IMR-90 (cell line): Measurements from ENCODE around the gene RAB11FIP3. TPM values are rescaled to one million over a fixed set of nuclear protein-coding genes. Genes with fewer than 3 reads are reported as not detected.
A peak's percentile ranks its signal among the peaks of the same experiment; 100 is the strongest.

Experiments
- ATAC-seq: fragments of 200-7000 bp; cut with Tn5 transposase; 2 replicates; pipeline ENCODE4 v1.9.1; 2020; ENCODE audit warnings: low read depth, mild to moderate bottlenecking, moderate library complexity
- BruUV-seq: library from RNA; stranded (reverse); fragments of 400-500 nt; replicated peaks from 2 replicates; lab custom pipeline; 2021; lab: Mats Ljungman, UMichigan
- CTCF ChIA-PET: fragments of 300-600 bp; formaldehyde crosslinking; extraction: SDS; loops from one replicate; lab custom pipeline; 2021; ENCODE audit warnings: antibody characterized with exemption; lab: Yijun Ruan, JAX
- POLR2A ChIA-PET: fragments of 300-600 bp; sonication (Branson Sonifier 250); formaldehyde crosslinking; loops from one replicate; lab custom pipeline; 2022; ENCODE audit warnings: antibody characterized with exemption; ENCODE audit not compliant: unreplicated experiment; lab: Charles Lee
- DNase-seq: peaks from one replicate; pipeline ENCODE4 v3.0.0; 2013
- H2AFZ ChIP-seq: replicated peaks from 2 replicates; pipeline ENCODE3; 2013; ENCODE audit warnings: low read length, mild to moderate bottlenecking; ENCODE audit not compliant: poor library complexity
- H2AK5ac ChIP-seq: 2 replicates; pipeline ENCODE4 v1.6.1; 2013; ENCODE audit warnings: low read depth, low read length, inconsistent platforms
- H2AK9ac ChIP-seq: replicated peaks from 2 replicates; pipeline ENCODE3; 2013; ENCODE audit warnings: mild to moderate bottlenecking, low read depth, low read length, moderate library complexity; ENCODE audit not compliant: poor library complexity
- H2BK120ac ChIP-seq: 2 replicates; pipeline ENCODE4 v1.6.1; 2013; ENCODE audit warnings: low read depth, low read length, inconsistent platforms
- H2BK15ac ChIP-seq: 3 replicates; pipeline ENCODE4 v1.6.1; 2013; ENCODE audit warnings: low read depth, low read length, inconsistent platforms
- H2BK20ac ChIP-seq: 2 replicates; pipeline ENCODE4 v1.6.1; 2013; ENCODE audit warnings: low read depth, mild to moderate bottlenecking, inconsistent platforms, low read length, moderate library complexity
- H2BK5ac ChIP-seq: 2 replicates; pipeline ENCODE4 v1.6.1; 2013; ENCODE audit warnings: mild to moderate bottlenecking, low read depth, low read length, inconsistent platforms; ENCODE audit not compliant: poor library complexity, severe bottlenecking
- H3K14ac ChIP-seq: replicated peaks from 2 replicates; pipeline ENCODE4 v1.6.1; 2013; ENCODE audit warnings: low read depth, low read length, inconsistent platforms
- H3K18ac ChIP-seq: 2 replicates; pipeline ENCODE4 v1.6.1; 2013; ENCODE audit warnings: low read depth, low read length, control low read depth
- H3K23ac ChIP-seq: 2 replicates; pipeline ENCODE4 v1.6.1; 2013; ENCODE audit warnings: low read depth, low read length, inconsistent platforms
- H3K27ac ChIP-seq: 2 replicates; pipeline ENCODE4 v1.5.1; 2013; ENCODE audit warnings: mild to moderate bottlenecking, control low read depth, low read length; ENCODE audit not compliant: insufficient read depth
- H3K27me3 ChIP-seq: 2 replicates; pipeline ENCODE4 v1.6.1; 2013; ENCODE audit warnings: low read length; ENCODE audit not compliant: control insufficient read depth, insufficient read depth
- H3K36me3 ChIP-seq: 2 replicates; pipeline ENCODE4 v1.6.1; 2013; ENCODE audit warnings: low read length, mixed read lengths; ENCODE audit not compliant: control insufficient read depth, insufficient read depth
- H3K4ac ChIP-seq: 2 replicates; pipeline ENCODE4 v1.6.1; 2013; ENCODE audit warnings: low read depth, low read length, inconsistent platforms
- H3K4me1 ChIP-seq: 2 replicates; pipeline ENCODE4 v1.6.1; 2013; ENCODE audit warnings: low read length, mixed read lengths; ENCODE audit not compliant: control insufficient read depth, insufficient read depth
- H3K4me2 ChIP-seq: 2 replicates; pipeline ENCODE4 v1.6.1; 2013; ENCODE audit warnings: low read depth, mild to moderate bottlenecking, control low read depth, low read length, moderate library complexity
- H3K4me3 ChIP-seq: 2 replicates; pipeline ENCODE4 v1.5.1; 2013; ENCODE audit warnings: low read depth, mild to moderate bottlenecking, control low read depth, low read length, moderate library complexity; ENCODE audit not compliant: insufficient read depth
- H3K56ac ChIP-seq: 2 replicates; pipeline ENCODE4 v1.6.1; 2013; ENCODE audit warnings: low read length, inconsistent platforms; ENCODE audit not compliant: insufficient read depth; ENCODE audit errors: extremely low read depth
- H3K79me1 ChIP-seq, 2 experiments: 2 replicates each; pipeline ENCODE4 v1.6.1; 2013; ENCODE audit warnings: low read length in 2 of 2, inconsistent platforms in 1 of 2, low read depth in 1 of 2
- H3K9ac ChIP-seq: 2 replicates; pipeline ENCODE4 v1.6.1; 2013; ENCODE audit warnings: low read depth, low read length, control low read depth
- H3K9me1 ChIP-seq: 2 replicates; pipeline ENCODE4 v1.6.1; 2013; ENCODE audit warnings: low read length, inconsistent platforms; ENCODE audit not compliant: insufficient read depth
- H3K9me3 ChIP-seq: 2 replicates; pipeline ENCODE4 v1.6.1; 2013; ENCODE audit warnings: low read length; ENCODE audit not compliant: control insufficient read depth, insufficient read depth
- H4K20me1 ChIP-seq: 2 replicates; pipeline ENCODE4 v1.6.1; 2013; ENCODE audit warnings: low read length, inconsistent platforms; ENCODE audit not compliant: insufficient read depth
- H4K5ac ChIP-seq: 2 replicates; pipeline ENCODE4 v1.6.1; 2013; ENCODE audit warnings: mild to moderate bottlenecking, low read depth, low read length, control low read depth
- H4K8ac ChIP-seq, 2 experiments: 2 replicates each; pipeline ENCODE4 v1.6.1; 2013; ENCODE audit warnings: low read depth in 2 of 2, low read length in 2 of 2, control low read depth in 1 of 2, inconsistent platforms in 1 of 2
- H4K91ac ChIP-seq: 2 replicates; pipeline ENCODE4 v1.6.1; 2013; ENCODE audit warnings: low read depth, low read length, inconsistent platforms; ENCODE audit not compliant: insufficient read depth
- BHLHE40 ChIP-seq: fragments of 150-350 bp; IDR thresholded peaks from 2 replicates; pipeline ENCODE4 v1.6.1; 2016; ENCODE audit warnings: mild to moderate bottlenecking, low read depth, low read length
- CEBPB ChIP-seq: IDR thresholded peaks from 2 replicates; pipeline ENCODE4 v1.6.1; 2012; ENCODE audit warnings: low read depth, low read length, improper control_type of control experiment
- FOS ChIP-seq: fragments of 150-350 bp; IDR thresholded peaks from 2 replicates; pipeline ENCODE4 v1.6.1; 2016; ENCODE audit warnings: low read depth, low read length
- MAFK ChIP-seq: IDR thresholded peaks from 2 replicates; pipeline ENCODE4 v1.6.1; 2012; ENCODE audit warnings: low read depth, low read length, improper control_type of control experiment
- MAZ ChIP-seq: IDR thresholded peaks from 2 replicates; pipeline ENCODE4 v1.6.1; 2012; ENCODE audit warnings: low read depth, mild to moderate bottlenecking, low read length, improper control_type of control experiment, moderate library complexity, borderline replicate concordance
- NFE2L2 ChIP-seq: fragments of 150-350 bp; IDR thresholded peaks from 2 replicates; pipeline ENCODE4 v1.6.1; 2016; ENCODE audit warnings: low read depth, mild to moderate bottlenecking, low read length
- POLR2A ChIP-seq: IDR thresholded peaks from 2 replicates; pipeline ENCODE4 v1.6.1; 2012; ENCODE audit warnings: mild to moderate bottlenecking, low read depth, low read length
- RCOR1 ChIP-seq: IDR thresholded peaks from 2 replicates; pipeline ENCODE4 v1.6.1; 2012; ENCODE audit warnings: mild to moderate bottlenecking, low read length, improper control_type of control experiment; ENCODE audit not compliant: insufficient replicate concordance
- SMC3 ChIP-seq: fragments of 150-350 bp; IDR thresholded peaks from 2 replicates; pipeline ENCODE4 v1.6.1; 2016; ENCODE audit warnings: low read depth, mild to moderate bottlenecking, antibody characterized with exemption, low read length, moderate library complexity
- WGBS, 2 experiments: methylation state at CpG; one replicate each; pipeline versions ENCODE4 v1.1.5 to v1.1.7; 2013; ENCODE audit warnings: missing lambda C conversion rate in 2 of 2; ENCODE audit not compliant: insufficient read length in 1 of 2; ENCODE audit errors: extremely low coverage in 2 of 2; 5-methylcytosine and 5-hydroxymethylcytosine counted together
- dilution Hi-C: fragments of 300-500 bp; cut with HindIII; formaldehyde crosslinking; loops from one replicate; pipeline ENCODE4 v1.14.3; 2018; ENCODE audit warnings: low sequenced_read_pairs; ENCODE audit not compliant: unreplicated experiment
- in situ Hi-C: fragments of 300-500 bp; cut with MboI; formaldehyde crosslinking; loops from 3 replicates; pipeline ENCODE4 v1.14.3; 2019; ENCODE audit warnings: low sequenced_read_pairs, inconsistent platforms, mixed read lengths
- intact Hi-C: fragments of 100-400 bp; cut with micrococcal nuclease; formaldehyde crosslinking; loops from 2 replicates; pipeline ENCODE4 v1.10.0; 2022
- polyA plus RNA-seq, 3 experiments: library from polyadenylated mRNA; depleted of rRNA; stranded (reverse); fragments of >200 nt; gene quantifications; 2 replicates each; pipeline ENCODE4 v1.2.3, GENCODE V29; 2012; ENCODE audit warnings: low replicate concordance in 1 of 3
- total RNA-seq: library from RNA; depleted of rRNA; stranded (reverse); fragments of >200 nt; gene quantifications from 2 replicates; pipeline ENCODE4 v1.2.3, GENCODE V29; 2012
- TF ChIP-seq, protein P1 (sequence below): fragments of 150-350 bp; IDR thresholded peaks from 2 replicates; pipeline ENCODE4 v1.6.1; 2016; ENCODE audit warnings: low read depth, mild to moderate bottlenecking, low read length, moderate library complexity, borderline replicate concordance
- TF ChIP-seq, protein P2 (sequence below): fragments of 150-350 bp; IDR thresholded peaks from 2 replicates; pipeline ENCODE4 v1.6.1; 2017; ENCODE audit warnings: mild to moderate bottlenecking, antibody characterized with exemption, low read length, low read depth

The RAB11FIP3 gene
- total and polyA plus RNA-seq, 2 of the 4 experiments (the other 2 are of a cell fraction) = 7.5 to 22.5 TPM

DNA sequence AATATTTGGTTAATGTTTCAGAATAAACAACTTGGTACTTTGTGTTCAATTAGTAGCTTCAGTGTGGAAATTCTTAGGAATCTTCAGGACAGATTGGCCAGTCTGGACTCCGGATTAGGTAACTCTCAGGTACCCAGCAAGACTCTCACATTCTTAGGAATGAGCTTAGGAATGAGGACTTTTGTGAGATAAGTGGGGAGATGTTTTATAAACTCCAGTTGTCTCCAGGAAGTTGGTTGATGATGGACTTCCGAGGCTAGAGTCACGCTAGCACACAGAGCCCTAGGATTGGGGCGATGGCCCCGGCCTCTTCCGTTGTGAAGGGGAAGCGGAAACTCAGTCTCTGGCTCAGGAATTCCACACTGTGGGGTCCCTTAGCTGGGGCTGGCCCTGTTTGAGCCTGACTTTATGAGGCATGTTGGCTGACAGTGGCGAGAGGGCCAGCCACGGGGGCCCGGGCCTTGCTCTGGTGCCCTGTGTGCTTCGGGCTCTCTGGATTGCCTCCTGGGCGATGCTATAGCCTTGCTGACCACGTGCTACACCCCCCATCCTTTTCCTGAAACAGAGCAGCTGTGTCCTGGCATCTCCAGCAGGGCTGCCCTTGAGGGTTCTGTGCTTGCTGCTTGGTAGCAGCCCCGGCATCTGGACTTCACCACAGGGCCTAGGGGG, 32.4 kb downstream of the RAB11FIP3 start:
- H3K9me3 ChIP-seq = no peaks in the 10 kb centered on the region
- no peak overlapping the region for H2BK15ac ChIP-seq
- H4K8ac ChIP-seq = no peak overlapping the region
- no peak overlapping the region for H3K4me2 ChIP-seq
- H3K14ac ChIP-seq = peak overlapping the region; percentile 7; the same call in 1 of the 2 replicates
- no peak overlapping the region for H3K4ac ChIP-seq
- no peak overlapping the region for H3K56ac ChIP-seq
- H3K79me1 ChIP-seq = peaks cover 22 to 57% of the 10 kb centered on the region in 2 experiments
- dilution Hi-C loops (no loop called here), intact Hi-C loops (no loop called here), in situ Hi-C loops (no loop called here)
- CTCF ChIA-PET = no interaction called here
- 0 out of 2 replicates have a peak overlapping the region, but pooled peaks have one; percentile 15 for H2AK5ac ChIP-seq
- H3K18ac ChIP-seq = no peak overlapping the region
- H3K23ac ChIP-seq = no peak overlapping the region; the same call in 1 of the 2 replicates
- H2AK9ac ChIP-seq = no peak overlapping the region
- no peak overlapping the region for H4K91ac ChIP-seq
- BruUV-seq = no TSS peak
- DNase-seq (no peak), ATAC-seq (peak; percentile 46)
- POLR2A ChIA-PET = no interaction called here
- no peak for TF ChIP-seq FOS
- TF ChIP-seq, protein P1, sequence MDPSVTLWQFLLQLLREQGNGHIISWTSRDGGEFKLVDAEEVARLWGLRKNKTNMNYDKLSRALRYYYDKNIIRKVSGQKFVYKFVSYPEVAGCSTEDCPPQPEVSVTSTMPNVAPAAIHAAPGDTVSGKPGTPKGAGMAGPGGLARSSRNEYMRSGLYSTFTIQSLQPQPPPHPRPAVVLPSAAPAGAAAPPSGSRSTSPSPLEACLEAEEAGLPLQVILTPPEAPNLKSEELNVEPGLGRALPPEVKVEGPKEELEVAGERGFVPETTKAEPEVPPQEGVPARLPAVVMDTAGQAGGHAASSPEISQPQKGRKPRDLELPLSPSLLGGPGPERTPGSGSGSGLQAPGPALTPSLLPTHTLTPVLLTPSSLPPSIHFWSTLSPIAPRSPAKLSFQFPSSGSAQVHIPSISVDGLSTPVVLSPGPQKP = no peak
- TF ChIP-seq MAFK = no peak
- no peak for TF ChIP-seq MAZ
- no peak for TF ChIP-seq RCOR1
- TF ChIP-seq, protein P2, sequence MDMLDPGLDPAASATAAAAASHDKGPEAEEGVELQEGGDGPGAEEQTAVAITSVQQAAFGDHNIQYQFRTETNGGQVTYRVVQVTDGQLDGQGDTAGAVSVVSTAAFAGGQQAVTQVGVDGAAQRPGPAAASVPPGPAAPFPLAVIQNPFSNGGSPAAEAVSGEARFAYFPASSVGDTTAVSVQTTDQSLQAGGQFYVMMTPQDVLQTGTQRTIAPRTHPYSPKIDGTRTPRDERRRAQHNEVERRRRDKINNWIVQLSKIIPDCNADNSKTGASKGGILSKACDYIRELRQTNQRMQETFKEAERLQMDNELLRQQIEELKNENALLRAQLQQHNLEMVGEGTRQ = no peak
- no peak for TF ChIP-seq NFE2L2
- TF ChIP-seq POLR2A = no peak
- TF ChIP-seq CEBPB = no peak
- no peak for TF ChIP-seq BHLHE40
- no peak for TF ChIP-seq SMC3
- H4K20me1 ChIP-seq = peaks cover 33% of the 10 kb centered on the region
- no peak overlapping the region for H4K5ac ChIP-seq
- H3K9me1 ChIP-seq = peaks cover 14% of the 10 kb centered on the region; the same call in 1 of the 2 replicates
- no peak overlapping the region for H2AFZ ChIP-seq
- H2BK120ac ChIP-seq = no peak overlapping the region
- H3K36me3 ChIP-seq = peaks cover 10% of the 10 kb centered on the region
- WGBS, 2 experiments = 82% methylated on average over 8 of the region's 14 CpGs; no CpG with 5 or more reads in 1 of the 2 experiments
- peak overlapping the region; percentile 40; the same call in 1 of the 2 replicates for H3K27ac ChIP-seq
- H3K4me3 ChIP-seq = no peak overlapping the region
- no peak overlapping the region for H3K9ac ChIP-seq
- no peak overlapping the region for H2BK5ac ChIP-seq
- no peaks in the 10 kb centered on the region for H3K27me3 ChIP-seq
- H2BK20ac ChIP-seq = no peak overlapping the region
- peaks cover 9% of the 10 kb centered on the region for H3K4me1 ChIP-seq
